ENCODE measurements around the gene XYLT1.

The XYLT1 gene

DNA sequence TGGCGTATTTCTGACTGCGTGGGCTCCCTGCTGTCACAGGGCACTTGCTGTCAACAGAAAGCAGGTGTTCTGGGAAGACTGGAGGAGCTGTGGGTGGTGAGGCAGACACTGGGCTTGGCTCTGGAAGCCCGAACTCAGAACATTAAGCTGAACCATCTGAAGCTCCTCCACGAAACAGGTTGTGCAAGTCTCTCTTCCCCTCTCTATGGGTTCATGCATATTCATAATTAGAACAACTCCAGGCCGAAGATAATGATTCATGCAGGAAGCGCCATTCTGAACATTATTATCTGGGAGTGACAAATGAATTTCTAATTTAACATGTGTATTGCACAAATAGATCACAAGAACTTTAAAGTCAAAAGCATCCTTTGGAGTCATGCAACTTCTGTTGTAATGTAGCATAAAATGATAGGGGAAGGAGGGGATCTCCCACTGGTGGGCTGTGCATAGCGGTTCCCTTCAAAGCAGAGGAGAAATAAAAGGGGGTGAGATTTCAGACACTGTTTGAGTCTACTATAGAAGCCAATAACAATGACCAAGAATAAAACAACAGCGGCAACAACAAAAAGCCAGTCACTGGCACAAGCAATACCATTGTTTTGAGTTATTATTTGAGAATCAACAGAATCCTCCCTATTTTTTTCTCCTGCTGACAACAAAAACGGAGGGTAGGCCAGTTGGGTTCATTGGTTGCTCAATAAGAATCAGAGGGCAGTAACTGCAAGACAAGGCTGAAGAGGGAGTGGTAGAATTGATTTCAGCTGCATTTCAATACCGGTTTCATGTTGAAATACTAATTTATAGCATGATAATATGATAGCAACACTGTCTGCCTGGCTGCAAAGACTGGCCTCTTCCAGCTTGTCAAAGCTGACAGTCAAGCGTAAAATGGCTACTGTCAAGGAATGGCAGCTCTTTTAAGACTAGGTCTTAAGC, 407.3 kb downstream of the XYLT1 start:
- DNase-seq (ENCODE audit: extremely low spot score, insufficient read length, low read depth): no peak

GRCh38 chr16:17062676-17063075, 408.1 kb downstream of the XYLT1 start:
- DNase-seq (ENCODE audit: extremely low spot score, insufficient read length, low read depth) (no peak), FAIRE-seq (no peak)

More for the DNA sequence above, 407.3 kb downstream of the XYLT1 start:
- no peak for FAIRE-seq

GRCh38 chr16:17061326-17061725, 409.4 kb downstream of the XYLT1 start:
- no peak for FAIRE-seq
- DNase-seq (ENCODE audit: extremely low spot score, insufficient read length, low read depth): no peak

DNA sequence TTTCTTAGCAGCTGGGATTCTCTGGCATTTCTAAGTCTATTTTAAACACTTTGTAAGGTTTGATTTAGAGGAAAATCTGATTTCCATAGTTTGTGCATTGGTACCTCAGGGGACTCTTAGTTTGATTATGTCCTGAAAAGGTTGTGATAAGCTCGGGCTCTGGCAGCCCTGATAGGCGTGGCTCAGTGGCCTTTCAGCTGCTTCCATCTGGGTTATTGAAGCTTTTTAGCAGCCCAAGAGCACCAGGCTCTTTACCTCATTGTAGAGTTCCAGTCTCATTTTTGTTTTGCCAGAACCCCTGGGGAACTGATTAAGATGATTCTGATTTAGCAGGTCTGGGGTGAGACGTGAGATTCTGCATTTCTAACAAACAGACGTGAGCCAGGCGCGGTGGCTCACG, 412.3 kb downstream of the XYLT1 start:
- DNase-seq (ENCODE audit: extremely low spot score, insufficient read length, low read depth) (no peak), FAIRE-seq (no peak)

DNA sequence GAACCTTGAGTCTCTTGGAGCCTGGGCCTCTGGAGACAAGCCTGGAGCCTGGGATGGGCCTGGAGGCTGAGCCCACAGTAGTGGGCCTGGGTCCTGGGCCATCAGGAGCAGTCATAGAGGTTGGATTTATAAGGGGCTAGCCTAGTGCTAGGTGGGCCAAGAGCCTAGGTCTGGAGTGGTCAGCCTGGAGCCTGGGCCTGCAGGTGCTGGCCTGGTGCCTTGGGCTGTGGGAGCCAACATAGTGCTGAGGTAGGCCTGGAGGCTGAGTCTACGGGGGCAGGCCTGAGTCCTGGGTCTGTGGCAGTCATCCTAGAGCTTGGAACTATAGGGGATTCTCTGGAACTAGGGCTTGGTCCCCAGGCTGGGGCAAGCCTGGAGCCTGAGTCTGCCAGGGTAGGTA, 414.1 kb downstream of the XYLT1 start:
- FAIRE-seq (no peak), DNase-seq (ENCODE audit: extremely low spot score, insufficient read length, low read depth) (no peak)

- FAIRE-seq (peak; percentile 69), DNase-seq (ENCODE audit: extremely low spot score, insufficient read length, low read depth) (no peak)
These were observed 417.1 kb downstream of the XYLT1 start for GRCh38 chr16:17053536-17054160.
